ENCODE data around the gene ROS1.

- no peak for TF ChIP-seq CTCF (IDR thresholded peaks at IDR 0.05)
- no peak for TF ChIP-seq POLR2AphosphoS5 (IDR thresholded peaks at IDR 0.05)
- TF ChIP-seq POLR2A (IDR thresholded peaks at IDR 0.05) = no peak
Observed at GRCh38 chr6:117272032-117272866, 153.5 kb downstream of the ROS1 start.
